Measurements from ENCODE around the gene DLGAP1. TPM values are rescaled to one million over a fixed set of nuclear protein-coding genes. Genes with fewer than 3 reads are reported as not detected.

The DLGAP1 gene
- total and polyA plus RNA-seq, 2 of the 8 experiments (the other 6 are each of a cell fraction or from before 2014, with no cell fraction given), result 11.8 to 16.9 TPM

DNA sequence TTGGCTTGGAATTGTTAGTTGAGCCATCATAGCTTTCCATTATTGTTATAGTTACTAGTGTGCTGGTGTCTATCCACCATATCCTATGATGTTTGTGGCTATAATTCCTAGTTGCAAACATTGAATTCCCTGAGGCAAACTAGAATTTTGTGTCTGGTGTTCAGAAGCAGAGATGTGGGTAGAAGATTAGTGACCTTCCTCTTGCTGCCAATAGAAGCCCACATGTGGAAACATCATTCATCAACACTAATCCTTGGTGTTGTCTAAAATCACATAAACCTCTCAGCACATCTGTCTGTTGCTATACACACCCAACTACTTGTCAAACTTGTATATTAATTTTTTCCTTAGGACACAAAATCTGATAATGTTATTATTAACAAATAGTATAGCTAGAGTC, 631.0 kb downstream of the DLGAP1 start (continued):
- TF ChIP-seq, protein P1, sequence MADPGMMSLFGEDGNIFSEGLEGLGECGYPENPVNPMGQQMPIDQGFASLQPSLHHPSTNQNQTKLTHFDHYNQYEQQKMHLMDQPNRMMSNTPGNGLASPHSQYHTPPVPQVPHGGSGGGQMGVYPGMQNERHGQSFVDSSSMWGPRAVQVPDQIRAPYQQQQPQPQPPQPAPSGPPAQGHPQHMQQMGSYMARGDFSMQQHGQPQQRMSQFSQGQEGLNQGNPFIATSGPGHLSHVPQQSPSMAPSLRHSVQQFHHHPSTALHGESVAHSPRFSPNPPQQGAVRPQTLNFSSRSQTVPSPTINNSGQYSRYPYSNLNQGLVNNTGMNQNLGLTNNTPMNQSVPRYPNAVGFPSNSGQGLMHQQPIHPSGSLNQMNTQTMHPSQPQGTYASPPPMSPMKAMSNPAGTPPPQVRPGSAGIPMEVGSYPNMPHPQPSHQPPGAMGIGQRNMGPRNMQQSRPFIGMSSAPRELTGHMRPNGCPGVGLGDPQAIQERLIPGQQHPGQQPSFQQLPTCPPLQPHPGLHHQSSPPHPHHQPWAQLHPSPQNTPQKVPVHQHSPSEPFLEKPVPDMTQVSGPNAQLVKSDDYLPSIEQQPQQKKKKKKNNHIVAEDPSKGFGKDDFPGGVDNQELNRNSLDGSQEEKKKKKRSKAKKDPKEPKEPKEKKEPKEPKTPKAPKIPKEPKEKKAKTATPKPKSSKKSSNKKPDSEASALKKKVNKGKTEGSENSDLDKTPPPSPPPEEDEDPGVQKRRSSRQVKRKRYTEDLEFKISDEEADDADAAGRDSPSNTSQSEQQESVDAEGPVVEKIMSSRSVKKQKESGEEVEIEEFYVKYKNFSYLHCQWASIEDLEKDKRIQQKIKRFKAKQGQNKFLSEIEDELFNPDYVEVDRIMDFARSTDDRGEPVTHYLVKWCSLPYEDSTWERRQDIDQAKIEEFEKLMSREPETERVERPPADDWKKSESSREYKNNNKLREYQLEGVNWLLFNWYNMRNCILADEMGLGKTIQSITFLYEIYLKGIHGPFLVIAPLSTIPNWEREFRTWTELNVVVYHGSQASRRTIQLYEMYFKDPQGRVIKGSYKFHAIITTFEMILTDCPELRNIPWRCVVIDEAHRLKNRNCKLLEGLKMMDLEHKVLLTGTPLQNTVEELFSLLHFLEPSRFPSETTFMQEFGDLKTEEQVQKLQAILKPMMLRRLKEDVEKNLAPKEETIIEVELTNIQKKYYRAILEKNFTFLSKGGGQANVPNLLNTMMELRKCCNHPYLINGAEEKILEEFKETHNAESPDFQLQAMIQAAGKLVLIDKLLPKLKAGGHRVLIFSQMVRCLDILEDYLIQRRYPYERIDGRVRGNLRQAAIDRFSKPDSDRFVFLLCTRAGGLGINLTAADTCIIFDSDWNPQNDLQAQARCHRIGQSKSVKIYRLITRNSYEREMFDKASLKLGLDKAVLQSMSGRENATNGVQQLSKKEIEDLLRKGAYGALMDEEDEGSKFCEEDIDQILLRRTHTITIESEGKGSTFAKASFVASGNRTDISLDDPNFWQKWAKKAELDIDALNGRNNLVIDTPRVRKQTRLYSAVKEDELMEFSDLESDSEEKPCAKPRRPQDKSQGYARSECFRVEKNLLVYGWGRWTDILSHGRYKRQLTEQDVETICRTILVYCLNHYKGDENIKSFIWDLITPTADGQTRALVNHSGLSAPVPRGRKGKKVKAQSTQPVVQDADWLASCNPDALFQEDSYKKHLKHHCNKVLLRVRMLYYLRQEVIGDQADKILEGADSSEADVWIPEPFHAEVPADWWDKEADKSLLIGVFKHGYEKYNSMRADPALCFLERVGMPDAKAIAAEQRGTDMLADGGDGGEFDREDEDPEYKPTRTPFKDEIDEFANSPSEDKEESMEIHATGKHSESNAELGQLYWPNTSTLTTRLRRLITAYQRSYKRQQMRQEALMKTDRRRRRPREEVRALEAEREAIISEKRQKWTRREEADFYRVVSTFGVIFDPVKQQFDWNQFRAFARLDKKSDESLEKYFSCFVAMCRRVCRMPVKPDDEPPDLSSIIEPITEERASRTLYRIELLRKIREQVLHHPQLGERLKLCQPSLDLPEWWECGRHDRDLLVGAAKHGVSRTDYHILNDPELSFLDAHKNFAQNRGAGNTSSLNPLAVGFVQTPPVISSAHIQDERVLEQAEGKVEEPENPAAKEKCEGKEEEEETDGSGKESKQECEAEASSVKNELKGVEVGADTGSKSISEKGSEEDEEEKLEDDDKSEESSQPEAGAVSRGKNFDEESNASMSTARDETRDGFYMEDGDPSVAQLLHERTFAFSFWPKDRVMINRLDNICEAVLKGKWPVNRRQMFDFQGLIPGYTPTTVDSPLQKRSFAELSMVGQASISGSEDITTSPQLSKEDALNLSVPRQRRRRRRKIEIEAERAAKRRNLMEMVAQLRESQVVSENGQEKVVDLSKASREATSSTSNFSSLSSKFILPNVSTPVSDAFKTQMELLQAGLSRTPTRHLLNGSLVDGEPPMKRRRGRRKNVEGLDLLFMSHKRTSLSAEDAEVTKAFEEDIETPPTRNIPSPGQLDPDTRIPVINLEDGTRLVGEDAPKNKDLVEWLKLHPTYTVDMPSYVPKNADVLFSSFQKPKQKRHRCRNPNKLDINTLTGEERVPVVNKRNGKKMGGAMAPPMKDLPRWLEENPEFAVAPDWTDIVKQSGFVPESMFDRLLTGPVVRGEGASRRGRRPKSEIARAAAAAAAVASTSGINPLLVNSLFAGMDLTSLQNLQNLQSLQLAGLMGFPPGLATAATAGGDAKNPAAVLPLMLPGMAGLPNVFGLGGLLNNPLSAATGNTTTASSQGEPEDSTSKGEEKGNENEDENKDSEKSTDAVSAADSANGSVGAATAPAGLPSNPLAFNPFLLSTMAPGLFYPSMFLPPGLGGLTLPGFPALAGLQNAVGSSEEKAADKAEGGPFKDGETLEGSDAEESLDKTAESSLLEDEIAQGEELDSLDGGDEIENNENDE (IDR thresholded peaks at IDR 0.05; ENCODE audit: insufficient replicate concordance, low read length), result no peak
- TF ChIP-seq SP4 (IDR thresholded peaks at IDR 0.05; ENCODE audit: low read length), result no peak
- no peak for TF ChIP-seq TAF7 (optimal IDR thresholded peaks at IDR 0.05; ENCODE audit: borderline replicate concordance, low read depth, low read length)
- TF ChIP-seq SP1 (IDR thresholded peaks at IDR 0.05; ENCODE audit: low read depth, low read length), result no peak
- no peak for TF ChIP-seq POLR2A (IDR thresholded peaks at IDR 0.05; ENCODE audit: control extremely low read depth in 1 of 2, low read depth in 2 of 2, low read length in 2 of 2)
- TF ChIP-seq PHF8 (conservative IDR thresholded peaks at IDR 0.05; ENCODE audit: low read depth, low read length), result no peak
- no peak for TF ChIP-seq SRF (IDR thresholded peaks at IDR 0.05; ENCODE audit: low read depth, low read length)
